Mucosa of rectum (tissue), 2 donors: Measurements from ENCODE around the gene P2RY6.

Source experiments
- H3K27ac ChIP-seq, 2 donors: one replicate each; pipeline ENCODE4 v1.7.0; 2013; ENCODE audit warnings: inconsistent platforms in 2 of 2, low read depth in 2 of 2, low read length in 2 of 2
- H3K27me3 ChIP-seq, 2 donors: one replicate each; pipeline ENCODE4 v1.7.0; 2013; ENCODE audit warnings: low read length in 2 of 2; ENCODE audit not compliant: control insufficient read depth in 2 of 2, insufficient read depth in 2 of 2
- H3K36me3 ChIP-seq, 2 donors: one replicate each; pipeline ENCODE4 v1.7.0; 2013; ENCODE audit warnings: low read length in 2 of 2; ENCODE audit not compliant: control insufficient read depth in 2 of 2, insufficient read depth in 2 of 2
- H3K4me1 ChIP-seq, 2 donors: one replicate each; pipeline ENCODE4 v1.7.0; 2013; ENCODE audit warnings: low read length in 2 of 2, mild to moderate bottlenecking in 1 of 2; ENCODE audit not compliant: control insufficient read depth in 2 of 2, insufficient read depth in 2 of 2
- H3K4me3 ChIP-seq, 2 donors: one replicate each; pipeline ENCODE4 v1.7.0; 2013; ENCODE audit warnings: low read length in 2 of 2
- H3K9ac ChIP-seq, 2 donors: one replicate each; pipeline ENCODE4 v1.7.0; 2013; ENCODE audit warnings: low read length in 2 of 2, low read depth in 1 of 2, mild to moderate bottlenecking in 1 of 2
- H3K9me3 ChIP-seq, 2 donors: one replicate each; pipeline ENCODE4 v1.7.0; 2013; ENCODE audit warnings: low read length in 2 of 2; ENCODE audit not compliant: control insufficient read depth in 2 of 2
- donor health status: healthy.
- donor health status: Normal muscosa, but diverticular disease.

P2RY6 gene

DNA sequence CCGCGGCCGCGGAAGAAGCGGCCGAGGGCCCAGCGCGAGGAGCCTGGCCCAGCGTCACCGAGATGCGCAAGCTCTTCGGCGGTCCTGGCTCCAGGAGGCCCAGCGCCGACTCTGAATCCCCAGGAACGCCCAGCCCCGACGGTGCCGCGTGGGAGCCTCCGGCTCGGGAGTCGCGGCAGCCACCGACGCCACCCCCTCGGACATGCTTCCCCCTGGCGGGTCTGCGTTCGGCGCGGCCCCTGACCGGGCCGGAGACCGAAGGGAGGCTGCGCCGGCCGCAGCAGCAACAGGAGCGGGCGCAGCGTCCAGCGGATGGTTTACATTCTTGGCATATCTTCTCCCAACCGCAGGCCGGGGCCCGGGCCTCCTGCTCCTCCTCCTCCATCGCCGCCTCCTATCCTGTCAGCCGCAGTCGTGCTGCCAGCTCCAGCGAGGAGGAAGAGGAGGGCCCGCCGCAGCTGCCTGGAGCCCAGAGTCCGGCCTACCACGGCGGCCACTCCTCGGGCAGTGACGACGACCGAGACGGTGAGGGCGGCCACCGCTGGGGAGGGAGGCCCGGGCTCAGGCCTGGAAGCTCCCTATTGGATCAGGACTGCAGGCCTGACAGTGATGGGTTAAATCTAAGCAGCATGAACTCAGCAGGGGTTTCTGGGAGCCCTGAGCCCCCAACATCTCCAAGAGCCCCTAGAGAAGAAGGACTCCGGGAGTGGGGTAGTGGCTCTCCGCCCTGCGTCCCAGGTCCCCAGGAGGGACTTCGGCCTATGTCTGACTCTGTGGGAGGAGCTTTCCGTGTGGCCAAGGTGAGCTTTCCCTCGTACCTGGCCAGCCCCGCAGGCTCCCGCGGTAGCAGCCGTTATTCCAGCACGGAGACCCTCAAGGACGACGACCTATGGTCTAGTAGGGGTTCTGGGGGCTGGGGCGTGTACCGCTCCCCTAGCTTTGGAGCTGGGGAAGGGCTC, 37.1 kb downstream of the P2RY6 start:
- H3K27me3 ChIP-seq: no peaks in the 10 kb centered on the region
- H3K9ac ChIP-seq: peak overlapping the region; percentile 65 to 67
- no peaks in the 10 kb centered on the region for H3K9me3 ChIP-seq
- peak overlapping the region; percentile 85 to 87 for H3K27ac ChIP-seq
- no peaks in the 10 kb centered on the region for H3K36me3 ChIP-seq
- H3K4me3 ChIP-seq: peak overlapping the region; percentile 67 to 69
- H3K4me1 ChIP-seq: peaks cover 18 to 20% of the 10 kb centered on the region in 2 donors

GRCh38 chr11:73310076-73310475, 37.9 kb downstream of the P2RY6 start:
- Histone ChIP-seq H3K36me3 (no peaks in the 10 kb centered on the region), H3K4me1 (peaks cover 22 to 27% of the 10 kb centered on the region in 2 donors), H3K4me3 (peak overlapping the region; percentile 38 to 67), H3K9ac (peak overlapping the region; percentile 57 to 63), H3K27me3 (no peaks in the 10 kb centered on the region), H3K9me3 (no peaks in the 10 kb centered on the region), H3K27ac (peak overlapping the region in 1 of 2 donors; percentile 87)

- no peaks in the 10 kb centered on the region for H3K9me3 ChIP-seq
- peak overlapping the region; percentile 38 to 67 for H3K4me3 ChIP-seq
- H3K27me3 ChIP-seq: no peaks in the 10 kb centered on the region
- H3K27ac ChIP-seq: peak overlapping the region in 1 of 2 donors; percentile 87
- H3K36me3 ChIP-seq: no peaks in the 10 kb centered on the region
- peak overlapping the region in 1 of 2 donors; percentile 57 for H3K9ac ChIP-seq
- H3K4me1 ChIP-seq: peaks cover 22 to 30% of the 10 kb centered on the region in 2 donors
Measured at GRCh38 chr11:73310661-73311393, 38.7 kb downstream of the P2RY6 start.

- peak overlapping the region; percentile 1 to 87 for H3K27ac ChIP-seq
- H3K4me1 ChIP-seq: peaks cover 22 to 30% of the 10 kb centered on the region in 2 donors
- H3K4me3 ChIP-seq: peak overlapping the region in 1 of 2 donors; percentile 44
- H3K9me3 ChIP-seq: no peaks in the 10 kb centered on the region
- H3K36me3 ChIP-seq: no peaks in the 10 kb centered on the region
- no peaks in the 10 kb centered on the region for H3K27me3 ChIP-seq
- no peak overlapping the region for H3K9ac ChIP-seq
Measured at GRCh38 chr11:73311394-73311869, 39.3 kb downstream of the P2RY6 start.

- H3K4me1 ChIP-seq: peaks cover 23 to 31% of the 10 kb centered on the region in 2 donors
- H3K9ac ChIP-seq: peak overlapping the region in 1 of 2 donors; percentile 12
- no peaks in the 10 kb centered on the region for H3K9me3 ChIP-seq
- no peaks in the 10 kb centered on the region for H3K27me3 ChIP-seq
- peak overlapping the region; percentile 1 to 75 for H3K27ac ChIP-seq
- peak overlapping the region in 1 of 2 donors; percentile 44 for H3K4me3 ChIP-seq
- H3K36me3 ChIP-seq: no peaks in the 10 kb centered on the region
Measured at GRCh38 chr11:73312036-73312435, 39.9 kb downstream of the P2RY6 start.

DNA sequence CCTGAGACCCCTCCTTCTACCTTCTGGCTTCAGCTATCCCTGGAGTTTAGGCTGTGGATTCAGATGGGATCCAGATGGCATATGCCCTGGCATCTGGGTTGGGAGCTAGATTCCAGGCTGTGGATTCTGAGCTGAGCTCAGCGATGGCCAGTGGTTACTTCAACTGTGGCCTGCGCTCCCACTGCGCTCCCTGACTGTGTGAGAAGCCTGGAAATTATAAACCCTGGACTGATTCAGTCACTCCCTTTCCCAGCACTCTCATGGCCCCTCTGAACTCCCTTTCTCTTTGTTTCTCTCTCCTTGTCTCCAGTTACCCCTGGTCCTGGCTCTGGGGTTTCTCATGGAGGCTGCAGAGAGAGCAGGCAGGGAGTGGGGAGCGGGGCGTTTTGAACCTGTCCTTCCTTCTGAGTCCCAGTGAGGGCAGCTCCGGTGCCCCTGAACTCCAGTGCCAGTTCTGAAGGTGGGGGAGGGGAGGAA, 40.8 kb downstream of the P2RY6 start:
- Histone ChIP-seq H3K4me1 (peaks cover 21 to 31% of the 10 kb centered on the region in 2 donors), H3K27ac (peak overlapping the region; percentile 56 to 75), H3K4me3 (peak overlapping the region in 1 of 2 donors; percentile 45), H3K27me3 (no peaks in the 10 kb centered on the region), H3K36me3 (no peaks in the 10 kb centered on the region), H3K9ac (peak overlapping the region; percentile 12 to 32), H3K9me3 (no peaks in the 10 kb centered on the region)

DNA sequence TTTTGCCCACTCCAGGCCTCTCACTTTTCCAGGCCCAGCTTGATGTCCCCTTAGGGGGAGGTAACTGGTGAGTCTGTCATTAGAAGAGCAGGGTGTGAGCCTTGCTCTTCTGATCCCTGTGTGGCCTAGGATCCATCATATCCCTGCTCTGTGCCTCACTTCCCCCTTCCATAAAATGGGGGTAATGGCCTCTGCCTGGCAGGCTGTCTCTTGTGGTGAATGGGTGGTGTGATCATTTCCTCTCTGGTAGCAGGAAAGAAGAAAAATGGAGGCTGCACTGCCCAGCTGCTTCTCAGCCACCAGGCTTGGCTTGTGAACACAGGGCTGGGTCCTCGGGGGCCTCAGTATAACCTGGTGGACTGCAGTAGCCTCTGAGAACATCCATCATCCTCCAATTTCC, 41.5 kb downstream of the P2RY6 start:
- Histone ChIP-seq H3K4me1 (peaks cover 21 to 31% of the 10 kb centered on the region in 2 donors), H3K27me3 (no peaks in the 10 kb centered on the region), H3K36me3 (no peaks in the 10 kb centered on the region), H3K9ac (no peak overlapping the region), H3K9me3 (no peaks in the 10 kb centered on the region), H3K27ac (peak overlapping the region; percentile 56 to 75), H3K4me3 (no peak overlapping the region)

- Histone ChIP-seq H3K4me3 (no peak overlapping the region), H3K4me1 (peaks cover 16 to 27% of the 10 kb centered on the region in 2 donors), H3K27me3 (no peaks in the 10 kb centered on the region), H3K9me3 (no peaks in the 10 kb centered on the region), H3K36me3 (no peaks in the 10 kb centered on the region), H3K27ac (peak overlapping the region; percentile 56 to 75), H3K9ac (no peak overlapping the region)
Measured at GRCh38 chr11:73314117-73314961, 42.2 kb downstream of the P2RY6 start.

GRCh38 chr11:73315293-73316020, 43.3 kb downstream of the P2RY6 start:
- H3K4me1 ChIP-seq: peaks cover 16 to 25% of the 10 kb centered on the region in 2 donors
- H3K9ac ChIP-seq: peak overlapping the region in 1 of 2 donors; percentile 15
- peak overlapping the region; percentile 32 to 75 for H3K27ac ChIP-seq
- no peak overlapping the region for H3K4me3 ChIP-seq
- no peaks in the 10 kb centered on the region for H3K36me3 ChIP-seq
- no peaks in the 10 kb centered on the region for H3K9me3 ChIP-seq
- no peaks in the 10 kb centered on the region for H3K27me3 ChIP-seq
